Stimulated activated CD4-positive, alpha-beta T cell treated with anti-CD3 and anti-CD28 coated beads, Interleukin-12 subunit alpha, Interleukin-12 subunit beta, amount 100 ng/mL, for 48 hours (primary cell): ENCODE results near the gene ATP11C.
"Not testable (repeated sequence)": the region's sequence is repeated elsewhere in the genome, so short reads cannot be mapped to it uniquely, and the experiment has no call there.

Experiments
- DNase-seq, 3 donors: peaks; one replicate each; pipeline ENCODE4 v3.0.0-alpha.2; 2020; ENCODE audit warnings: low read depth in 2 of 3, low spot score in 1 of 3

ATP11C gene

DNA sequence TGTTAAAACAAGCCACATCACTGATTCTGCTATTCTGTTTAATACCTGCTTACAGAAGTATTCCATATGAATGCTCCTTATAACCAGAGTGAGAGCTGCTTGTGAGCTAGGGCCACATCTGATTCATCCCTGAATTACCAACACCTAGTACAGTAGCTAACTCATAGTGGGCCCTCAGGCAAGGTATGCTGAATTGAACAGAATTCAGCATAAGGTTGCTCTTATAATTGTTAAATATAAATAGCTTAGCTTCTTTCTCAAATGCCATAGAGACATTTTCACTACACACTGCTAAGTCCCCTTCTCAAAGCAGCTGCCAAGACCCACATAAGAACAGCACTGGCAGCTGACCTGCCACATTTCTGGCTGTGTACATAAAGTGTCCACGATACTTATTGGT, 197.9 kb downstream of the ATP11C start:
- DNase-seq, result no peak

DNA sequence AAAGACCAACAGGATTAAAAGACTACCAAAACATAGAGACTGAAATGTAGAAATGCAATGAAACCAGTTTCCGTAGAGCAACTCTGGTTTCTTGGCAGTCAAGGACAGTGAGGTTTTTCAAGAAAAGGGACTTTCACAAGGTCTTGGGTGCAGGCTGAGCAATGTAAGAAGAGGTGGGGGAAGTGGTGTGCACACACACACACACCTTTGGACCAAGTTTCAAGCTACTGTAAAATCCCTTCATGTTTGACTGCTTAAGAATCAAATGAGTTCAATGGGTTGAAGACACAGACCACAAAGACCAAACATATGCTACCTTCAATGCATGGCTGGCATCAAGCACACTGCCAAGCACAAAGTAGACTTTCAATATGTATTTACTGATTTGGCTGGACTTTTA, 207.1 kb downstream of the ATP11C start:
- DNase-seq, result no peak

DNA sequence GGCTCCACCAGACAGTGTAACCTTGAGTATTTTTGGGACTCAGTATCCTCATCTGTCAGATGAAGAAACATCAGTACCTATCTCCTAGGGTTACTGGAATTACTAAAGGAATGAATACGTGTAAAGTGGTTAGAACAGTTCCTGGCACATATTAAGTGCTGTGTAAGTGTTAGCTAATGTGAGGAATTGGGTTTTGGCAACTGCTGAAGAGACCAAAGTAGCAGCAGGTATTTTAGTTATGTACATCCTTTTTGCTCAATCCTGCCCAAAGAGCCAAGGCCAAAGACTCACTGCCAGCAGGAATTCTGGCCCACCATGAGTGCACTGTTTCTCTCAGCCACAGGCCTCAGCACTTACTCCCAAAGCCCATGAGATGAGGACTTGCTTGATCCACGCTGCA, 208.2 kb downstream of the ATP11C start:
- DNase-seq, result no peak

GRCh38 chrX:139720979-139721378, 211.9 kb downstream of the ATP11C start:
- no peak for DNase-seq

DNA sequence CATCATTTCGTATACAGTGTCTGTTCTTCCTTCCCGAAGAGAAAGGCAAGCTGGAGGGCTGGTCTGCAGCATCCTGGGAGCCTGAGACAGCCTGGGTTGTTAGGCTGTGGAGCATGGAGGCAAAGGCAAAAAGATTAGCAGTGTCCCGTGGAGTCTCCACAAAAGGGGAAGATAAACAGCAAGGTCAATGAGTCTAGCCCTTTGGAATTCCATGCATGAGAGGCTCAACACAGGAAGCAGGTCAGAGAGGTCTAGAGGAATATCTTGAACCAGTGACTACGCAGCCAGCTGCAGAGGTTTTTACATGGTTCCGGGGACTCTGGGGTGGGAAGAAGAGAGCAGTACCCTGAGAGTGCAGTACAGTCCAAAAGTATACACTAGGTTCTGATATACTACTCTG, 212.7 kb downstream of the ATP11C start:
- DNase-seq, result no peak

DNA sequence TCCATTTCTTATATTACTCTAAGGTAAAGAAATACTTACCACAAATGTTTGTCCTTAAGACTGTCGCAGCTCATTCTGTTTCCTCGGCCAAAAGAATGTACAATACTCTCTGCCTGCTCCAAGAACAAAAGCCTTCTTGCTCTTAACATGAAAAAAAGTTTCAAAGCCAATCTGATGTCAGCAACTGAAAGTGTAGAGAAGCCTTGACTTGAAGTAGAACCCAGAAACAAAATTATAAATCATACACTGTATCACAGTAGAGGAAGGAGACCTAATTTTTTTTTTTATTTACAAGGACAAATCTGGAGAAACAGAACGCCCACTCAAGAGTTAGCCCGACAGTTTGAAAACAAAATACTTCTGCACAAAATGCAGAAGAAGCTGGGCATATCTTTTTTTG, 224.8 kb downstream of the ATP11C start, which contains the start of gene MCF2:
Gene MCF2, minus strand, starts transcription at position 101 of the 400 bp plus-strand sequence. CDS start 56,423 bp downstream, outside the sequence.
- DNase-seq, result no peak

DNA sequence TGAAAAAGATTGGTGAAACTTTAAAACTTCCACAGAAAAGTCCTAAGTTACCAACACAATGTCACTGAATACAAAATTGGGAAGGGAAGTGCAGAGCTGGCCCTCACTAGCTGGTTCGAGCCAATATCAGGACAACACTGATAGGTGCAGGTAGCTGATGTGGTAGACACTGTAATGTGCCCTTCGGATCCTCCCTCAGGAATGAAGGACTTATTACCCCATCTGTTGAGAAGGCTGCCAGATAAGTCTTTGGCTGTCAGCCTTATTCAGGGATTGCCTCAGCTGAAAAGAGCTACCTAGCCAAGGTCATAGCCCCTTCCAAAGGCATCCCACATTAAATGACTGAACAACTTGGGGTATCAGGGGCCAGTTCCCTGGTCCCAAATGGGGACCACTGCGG, 230.2 kb downstream of the ATP11C start:
- no peak for DNase-seq

DNA sequence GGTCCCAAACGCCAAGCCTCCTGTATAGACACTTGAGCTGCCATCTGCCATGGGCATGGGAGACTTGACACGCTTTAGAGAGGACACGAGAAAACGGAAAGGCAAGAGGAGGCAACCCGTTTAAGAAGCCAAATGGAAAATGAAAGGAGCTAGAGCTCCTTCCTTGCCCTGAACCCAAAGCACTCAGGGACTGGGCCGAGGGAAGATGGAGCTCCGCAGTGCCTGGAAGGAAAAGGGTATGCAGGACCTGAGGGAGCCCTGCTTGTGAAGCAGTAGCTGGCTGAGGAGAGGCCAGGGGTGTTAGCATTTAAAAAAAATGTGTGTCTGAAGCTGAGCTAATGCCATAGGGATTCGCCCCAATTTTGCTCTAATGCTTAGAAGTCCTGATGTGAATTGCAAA, 239.9 kb downstream of the ATP11C start:
- no peak for DNase-seq

- no peak for DNase-seq
Observed at GRCh38 chrX:139692506-139692849, 240.4 kb downstream of the ATP11C start.

GRCh38 chrX:139691843-139692505, 240.9 kb downstream of the ATP11C start:
- no peak for DNase-seq

- no peak for DNase-seq
Observed at GRCh38 chrX:139691493-139691842, 241.4 kb downstream of the ATP11C start.

DNA sequence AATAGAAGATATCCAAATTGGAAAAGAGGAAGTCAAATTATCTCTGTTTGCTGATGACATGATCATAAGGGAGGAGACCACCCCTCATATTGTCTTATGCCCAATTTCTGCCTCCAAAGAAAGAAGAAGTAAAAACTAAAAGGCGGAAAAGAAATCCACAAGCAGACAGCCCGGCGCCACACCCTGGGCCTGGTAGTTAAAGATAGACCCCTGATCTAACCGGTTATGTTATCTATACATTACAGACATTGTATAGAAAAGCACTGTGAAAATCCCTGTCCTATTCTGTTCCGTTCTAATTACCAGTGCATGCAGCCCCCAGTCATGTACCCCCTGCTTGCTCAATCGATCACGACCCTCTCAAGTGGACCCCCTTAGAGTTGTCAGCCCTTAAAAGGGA, 247.7 kb downstream of the ATP11C start:
- not testable (repeated sequence) for DNase-seq

DNA sequence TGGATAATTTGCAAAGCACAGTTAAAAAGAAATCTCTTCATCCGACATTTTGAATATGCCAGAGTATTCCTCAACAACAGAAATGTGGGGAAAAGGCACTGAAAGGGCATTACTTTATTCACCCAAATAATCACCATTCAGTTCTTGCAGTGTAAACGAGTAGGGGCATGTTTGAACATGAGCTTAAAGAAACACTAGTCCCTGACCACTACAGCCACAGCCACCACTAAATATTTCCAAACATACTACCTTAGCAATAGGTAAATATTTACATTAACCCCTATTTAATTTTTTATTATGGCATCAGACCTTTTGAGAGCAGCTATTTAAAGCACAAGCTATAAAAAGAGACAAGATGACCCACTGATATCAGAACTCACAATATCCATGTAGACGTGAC, 252.5 kb downstream of the ATP11C start:
- DNase-seq, result no peak
